PFSK-1 (cell line): ENCODE measurements around the gene MTG1.

Experiments used
- POLR2AphosphoS5 ChIP-seq: IDR thresholded peaks from 2 replicates; pipeline ENCODE4 v1.6.1; 2012; ENCODE audit warnings: low read depth, mild to moderate bottlenecking, control low read depth, low read length, moderate library complexity
- TAF1 ChIP-seq: IDR thresholded peaks from 2 replicates; pipeline ENCODE4 v1.6.1; 2012; ENCODE audit warnings: low read length, control low read depth, borderline replicate concordance; ENCODE audit not compliant: insufficient read depth

DNA sequence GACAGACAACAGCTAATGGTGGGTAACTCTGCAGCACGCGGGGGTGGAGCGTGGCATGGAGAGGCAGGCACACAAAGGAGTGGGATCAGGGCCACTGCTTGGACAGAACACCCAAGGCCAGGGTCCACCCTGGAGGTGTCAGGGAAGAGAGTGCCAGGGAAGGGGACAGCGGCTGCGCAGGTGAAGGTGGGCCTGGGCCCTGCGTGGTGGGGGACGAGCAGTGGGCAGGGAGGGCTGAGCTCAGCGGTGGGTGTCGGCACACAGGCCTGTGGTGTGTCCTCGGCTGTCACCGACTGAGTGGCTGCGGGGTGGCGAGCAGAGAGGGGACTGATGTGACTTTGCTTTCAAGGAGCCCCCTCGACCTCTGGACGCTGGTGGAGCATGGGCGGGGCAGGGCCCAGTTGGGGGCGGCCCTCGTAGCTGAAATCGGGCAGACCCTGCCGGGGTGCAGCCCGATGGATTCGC is 51.3 kb downstream of the MTG1 start:
- TF ChIP-seq POLR2AphosphoS5 (no peak), TAF1 (no peak)
